Activated T-cell treated with anti-CD3 and anti-CD28 coated beads for 48 hours (primary cell): Measurements from ENCODE around the gene KANSL1.
"Not testable (repeated sequence)": the region's sequence is repeated elsewhere in the genome, so short reads cannot be mapped to it uniquely, and the experiment has no call there.

ENCODE experiments used
- DNase-seq: peaks from one replicate; pipeline ENCODE4 v3.0.0-alpha.2; 2020; ENCODE audit warnings: low read depth

Gene KANSL1

DNA sequence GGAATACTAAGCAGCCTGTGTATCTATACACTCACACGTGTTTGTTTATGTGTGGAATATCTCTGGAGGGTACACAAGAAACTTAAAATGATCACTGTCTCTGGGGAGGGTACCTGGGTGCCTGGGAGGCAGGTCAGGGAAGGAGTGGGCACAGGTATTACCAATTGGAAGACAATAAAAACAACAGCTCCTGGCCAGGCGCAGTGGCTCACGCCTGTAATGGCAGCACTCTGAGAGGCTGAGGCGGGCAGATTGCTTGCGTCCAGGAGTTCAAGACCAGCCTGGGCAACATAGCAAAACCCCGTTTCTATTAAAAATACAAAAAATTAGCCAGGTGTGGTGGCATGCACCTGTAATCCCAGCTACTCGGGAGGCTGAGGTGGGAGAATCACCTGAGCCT, 169.9 kb downstream of the KANSL1 start:
- DNase-seq, result not testable (repeated sequence)

DNA sequence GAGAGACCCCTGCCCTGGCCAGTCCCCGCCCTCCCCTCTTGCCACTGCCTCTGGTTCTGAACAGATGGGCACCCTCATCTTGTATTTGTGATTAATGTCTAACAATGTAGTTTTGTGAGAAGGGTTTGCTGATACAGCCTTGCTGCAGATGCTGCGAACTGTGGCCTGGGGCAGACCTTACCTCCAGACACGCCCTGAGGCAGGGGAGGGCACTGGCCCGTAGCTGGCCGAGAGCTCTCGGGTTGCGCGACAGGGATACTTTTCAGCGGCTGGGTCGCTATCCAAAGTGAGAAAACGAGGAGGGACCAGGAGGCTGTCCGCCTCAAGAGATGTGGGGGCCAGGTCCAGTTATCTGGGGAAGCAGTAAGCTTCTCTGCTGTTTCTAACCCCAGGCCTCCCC, 172.2 kb downstream of the KANSL1 start:
- DNase-seq, result no peak

DNA sequence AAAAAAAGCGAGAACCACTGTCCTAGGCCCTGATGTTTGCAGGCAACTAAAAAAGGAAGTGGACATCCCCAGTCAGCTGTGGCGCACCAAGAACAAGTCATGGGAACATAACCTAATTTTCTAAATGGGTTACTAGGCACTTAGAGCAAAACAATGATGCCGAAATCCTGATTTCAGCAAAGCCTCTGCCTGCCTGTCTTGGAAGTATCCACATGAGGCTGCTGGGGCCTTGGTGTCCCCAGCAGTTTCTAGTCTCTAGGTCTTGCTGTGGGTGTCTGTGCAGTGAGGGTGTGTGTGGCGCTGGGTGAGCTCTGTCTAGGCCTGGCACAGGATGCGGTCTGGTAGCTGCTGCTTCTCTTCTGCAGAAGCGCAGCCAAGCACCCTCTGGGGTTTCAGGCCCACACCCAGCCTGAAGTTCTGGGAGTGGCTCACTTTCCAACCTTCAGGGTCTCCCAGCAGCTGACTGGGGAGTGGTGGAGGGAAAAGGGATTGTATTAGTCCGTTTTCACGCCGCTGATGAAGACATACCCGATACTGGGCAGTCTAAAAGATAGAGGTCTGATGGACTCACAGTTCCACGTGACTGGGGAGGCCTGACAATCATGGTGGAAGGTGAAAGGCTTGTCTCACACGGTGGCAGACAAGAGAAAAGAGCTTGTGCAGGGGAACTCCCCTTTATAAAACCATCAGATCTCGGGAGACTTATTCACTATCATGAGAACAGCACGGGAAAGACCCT, 173.0 kb downstream of the KANSL1 start:
- peak; percentile 36 for DNase-seq

DNA sequence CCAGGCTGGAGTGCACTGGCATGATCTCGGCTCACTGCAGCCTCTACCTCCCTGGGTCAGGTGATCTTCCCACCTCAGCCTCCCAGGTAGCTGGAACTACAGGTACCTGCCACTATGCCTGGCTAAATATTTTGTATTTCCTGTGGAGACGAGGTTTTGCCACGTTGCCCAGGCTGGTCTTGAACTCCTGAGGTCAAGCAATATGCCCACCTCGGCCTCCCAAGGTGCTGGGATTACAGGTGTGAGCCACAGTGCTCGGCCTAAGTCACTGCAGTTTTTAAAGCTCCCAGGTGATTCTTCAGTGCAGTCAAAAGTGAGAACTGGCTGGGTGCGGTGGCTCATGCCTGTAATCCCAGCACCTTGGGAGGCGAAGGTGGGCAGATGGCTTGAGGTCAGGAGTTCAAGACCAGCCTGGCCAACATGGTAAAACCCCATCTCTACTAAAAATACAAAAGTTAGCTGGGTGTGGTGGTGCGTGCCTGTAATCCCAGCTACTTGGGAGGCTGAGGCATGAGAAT, 173.8 kb downstream of the KANSL1 start:
- not testable (repeated sequence) for DNase-seq

DNA sequence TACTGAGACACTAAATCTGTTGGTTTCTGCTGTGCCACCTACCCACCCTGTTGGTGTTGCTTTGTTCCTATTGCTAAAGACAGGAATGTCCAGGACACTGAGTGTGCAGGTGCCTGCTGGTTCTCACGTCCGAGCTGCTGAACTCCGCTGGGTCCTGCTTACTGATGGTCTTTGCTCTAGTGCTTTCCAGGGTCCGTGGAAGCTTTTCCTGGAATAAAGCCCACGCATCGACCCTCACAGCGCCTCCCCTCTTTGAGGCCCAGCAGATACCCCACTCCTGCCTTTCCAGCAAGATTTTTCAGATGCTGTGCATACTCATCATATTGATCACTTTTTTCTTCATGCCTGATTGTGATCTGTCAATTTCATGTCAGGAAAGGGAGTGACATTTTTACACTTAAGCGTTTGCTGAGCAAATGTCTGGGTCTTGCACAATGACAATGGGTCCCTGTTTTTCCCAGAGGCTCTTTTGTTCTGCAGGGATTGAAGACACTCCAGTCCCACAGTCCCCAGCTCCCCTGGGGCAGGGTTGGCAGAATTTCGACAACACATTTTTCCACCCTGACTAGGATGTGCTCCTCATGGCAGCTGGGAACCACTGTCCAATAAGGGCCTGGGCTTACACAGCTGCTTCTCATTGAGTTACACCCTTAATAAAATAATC, 179.6 kb downstream of the KANSL1 start:
- no peak for DNase-seq

DNA sequence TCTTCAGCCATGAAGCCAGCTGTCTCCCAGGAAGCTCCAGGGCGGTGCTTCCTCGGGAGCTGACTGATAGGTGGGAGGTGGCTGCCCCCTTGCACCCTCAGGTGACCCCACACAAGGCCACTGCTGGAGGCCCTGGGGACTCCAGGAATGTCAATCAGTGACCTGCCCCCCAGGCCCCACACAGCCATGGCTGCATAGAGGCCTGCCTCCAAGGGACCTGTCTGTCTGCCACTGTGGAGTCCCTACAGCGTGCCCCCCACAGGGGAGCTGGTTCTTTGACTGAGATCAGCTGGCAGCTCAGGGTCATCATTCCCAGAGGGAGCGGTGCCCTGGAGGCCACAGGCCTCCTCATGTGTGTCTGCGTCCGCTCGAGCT, 180.1 kb downstream of the KANSL1 start:
- no peak for DNase-seq

DNA sequence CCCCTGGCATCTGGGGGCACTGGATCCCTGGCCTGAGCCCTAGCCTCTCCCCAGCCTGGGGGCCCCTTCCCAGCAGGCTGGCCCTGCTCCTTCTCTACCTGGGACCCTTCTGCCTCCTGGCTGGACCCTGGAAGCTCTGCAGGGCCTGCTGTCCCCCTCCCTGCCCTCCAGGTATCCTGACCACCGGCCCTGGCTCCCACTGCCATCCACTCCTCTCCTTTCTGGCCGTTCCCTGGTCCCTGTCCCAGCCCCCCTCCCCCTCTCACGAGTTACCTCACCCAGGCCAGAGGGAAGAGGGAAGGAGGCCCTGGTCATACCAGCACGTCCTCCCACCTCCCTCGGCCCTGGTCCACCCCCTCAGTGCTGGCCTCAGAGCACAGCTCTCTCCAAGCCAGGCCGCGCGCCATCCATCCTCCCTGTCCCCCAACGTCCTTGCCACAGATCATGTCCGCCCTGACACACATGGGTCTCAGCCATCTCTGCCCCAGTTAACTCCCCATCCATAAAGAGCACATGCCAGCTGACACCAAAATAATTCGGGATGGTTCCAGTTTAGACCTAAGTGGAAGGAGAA, 180.6 kb downstream of the KANSL1 start:
- no peak for DNase-seq

DNA sequence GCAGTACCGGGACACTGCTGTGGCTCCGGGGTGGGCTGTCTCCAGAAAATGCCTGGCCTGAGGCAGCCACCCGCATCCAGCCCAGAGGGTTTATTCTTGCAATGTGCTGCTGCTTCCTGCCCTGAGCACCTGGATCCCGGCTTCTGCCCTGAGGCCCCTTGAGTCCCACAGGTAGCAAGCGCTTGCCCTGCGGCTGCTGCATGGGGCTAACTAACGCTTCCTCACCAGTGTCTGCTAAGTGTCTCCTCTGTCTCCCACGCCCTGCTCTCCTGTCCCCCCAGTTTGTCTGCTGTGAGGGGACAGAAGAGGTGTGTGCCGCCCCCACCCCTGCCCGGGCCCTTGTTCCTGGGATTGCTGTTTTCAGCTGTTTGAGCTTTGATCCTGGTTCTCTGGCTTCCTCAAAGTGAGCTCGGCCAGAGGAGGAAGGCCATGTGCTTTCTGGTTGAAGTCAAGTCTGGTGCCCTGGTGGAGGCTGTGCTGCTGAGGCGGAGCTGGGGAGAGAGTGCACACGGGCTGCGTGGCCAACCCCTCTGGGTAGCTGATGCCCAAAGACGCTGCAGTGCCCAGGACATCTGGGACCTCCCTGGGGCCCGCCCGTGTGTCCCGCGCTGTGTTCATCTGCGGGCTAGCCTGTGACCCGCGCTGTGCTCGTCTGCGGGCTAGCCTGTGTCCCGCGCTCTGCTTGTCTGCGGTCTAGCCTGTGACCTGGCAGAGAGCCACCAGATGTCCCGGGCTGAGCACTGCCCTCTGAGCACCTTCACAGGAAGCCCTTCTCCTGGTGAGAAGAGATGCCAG, 181.3 kb downstream of the KANSL1 start:
- no peak for DNase-seq

DNA sequence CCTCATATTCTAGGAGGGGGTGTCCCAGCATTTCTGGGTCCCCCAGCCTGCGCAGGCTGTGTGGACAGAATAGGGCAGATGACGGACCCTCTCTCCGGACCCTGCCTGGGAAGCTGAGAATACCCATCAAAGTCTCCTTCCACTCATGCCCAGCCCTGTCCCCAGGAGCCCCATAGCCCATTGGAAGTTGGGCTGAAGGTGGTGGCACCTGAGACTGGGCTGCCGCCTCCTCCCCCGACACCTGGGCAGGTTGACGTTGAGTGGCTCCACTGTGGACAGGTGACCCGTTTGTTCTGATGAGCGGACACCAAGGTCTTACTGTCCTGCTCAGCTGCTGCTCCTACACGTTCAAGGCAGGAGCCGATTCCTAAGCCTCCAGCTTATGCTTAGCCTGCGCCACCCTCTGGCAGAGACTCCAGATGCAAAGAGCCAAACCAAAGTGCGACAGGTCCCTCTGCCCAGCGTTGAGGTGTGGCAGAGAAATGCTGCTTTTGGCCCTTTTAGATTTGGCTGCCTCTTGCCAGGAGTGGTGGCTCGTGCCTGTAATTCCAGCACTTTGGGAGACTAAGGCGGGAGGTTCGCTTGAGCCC, 182.5 kb downstream of the KANSL1 start:
- no peak for DNase-seq

DNA sequence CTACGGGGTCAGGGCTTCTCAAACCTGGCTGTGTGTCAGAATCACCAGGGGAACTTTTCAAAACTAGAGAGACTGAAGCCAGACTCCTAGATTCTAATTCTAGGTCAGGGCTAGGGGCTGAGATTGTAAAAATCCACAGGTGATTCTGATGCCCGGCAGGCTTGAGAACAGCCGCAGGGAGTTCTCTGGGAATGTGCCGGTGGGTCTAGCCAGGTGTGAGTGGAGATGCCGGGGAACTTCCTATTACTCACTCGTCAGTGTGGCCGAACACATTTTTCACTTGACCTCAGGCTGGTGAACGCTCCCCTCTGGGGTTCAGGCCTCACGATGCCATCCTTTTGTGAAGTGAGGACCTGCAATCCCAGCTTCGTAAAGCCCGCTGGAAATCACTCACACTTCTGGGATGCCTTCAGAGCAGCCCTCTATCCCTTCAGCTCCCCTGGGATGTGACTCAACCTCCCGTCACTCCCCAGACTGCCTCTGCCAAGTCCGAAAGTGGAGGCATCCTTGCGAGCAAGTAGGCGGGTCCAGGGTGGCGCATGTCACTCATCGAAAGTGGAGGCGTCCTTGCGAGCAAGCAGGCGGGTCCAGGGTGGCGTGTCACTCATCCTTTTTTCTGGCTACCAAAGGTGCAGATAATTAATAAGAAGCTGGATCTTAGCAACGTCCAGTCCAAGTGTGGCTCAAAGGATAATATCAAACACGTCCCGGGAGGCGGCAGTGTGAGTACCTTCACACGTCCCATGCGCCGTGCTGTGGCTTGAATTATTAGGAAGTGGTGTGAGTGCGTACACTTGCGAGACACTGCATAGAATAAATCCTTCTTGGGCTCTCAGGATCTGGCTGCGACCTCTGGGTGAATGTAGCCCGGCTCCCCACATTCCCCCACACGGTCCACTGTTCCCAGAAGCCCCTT, 183.3 kb downstream of the KANSL1 start:
- no peak for DNase-seq

DNA sequence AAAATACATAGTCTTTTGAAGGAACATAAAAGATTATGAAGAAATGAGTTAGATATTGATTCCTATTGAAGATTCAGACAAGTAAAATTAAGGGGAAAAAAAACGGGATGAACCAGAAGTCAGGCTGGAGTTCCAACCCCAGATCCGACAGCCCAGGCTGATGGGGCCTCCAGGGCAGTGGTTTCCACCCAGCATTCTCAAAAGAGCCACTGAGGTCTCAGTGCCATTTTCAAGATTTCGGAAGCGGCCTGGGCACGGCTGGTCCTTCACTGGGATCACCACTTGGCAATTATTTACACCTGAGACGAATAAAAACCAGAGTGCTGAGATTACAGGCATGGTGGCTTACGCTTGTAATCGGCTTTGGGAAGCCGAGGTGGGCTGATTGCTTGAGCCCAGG, 184.6 kb downstream of the KANSL1 start:
- no peak for DNase-seq

DNA sequence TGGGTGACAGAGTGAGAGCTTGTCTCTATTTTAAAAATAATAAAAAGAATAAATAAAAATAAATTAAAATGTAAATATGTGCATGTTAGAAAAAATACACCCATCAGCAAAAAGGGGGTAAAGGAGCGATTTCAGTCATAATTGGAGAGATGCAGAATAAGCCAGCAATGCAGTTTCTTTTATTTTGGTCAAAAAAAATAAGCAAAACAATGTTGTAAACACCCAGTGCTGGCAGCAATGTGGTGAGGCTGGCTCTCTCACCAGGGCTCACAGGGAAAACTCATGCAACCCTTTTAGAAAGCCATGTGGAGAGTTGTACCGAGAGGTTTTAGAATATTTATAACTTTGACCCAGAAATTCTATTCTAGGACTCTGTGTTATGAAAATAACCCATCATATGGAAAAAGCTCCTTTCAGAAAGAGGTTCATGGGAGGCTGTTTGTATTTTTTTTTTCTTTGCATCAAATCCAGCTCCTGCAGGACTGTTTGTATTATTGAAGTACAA, 185.7 kb downstream of the KANSL1 start:
- DNase-seq, result no peak

DNA sequence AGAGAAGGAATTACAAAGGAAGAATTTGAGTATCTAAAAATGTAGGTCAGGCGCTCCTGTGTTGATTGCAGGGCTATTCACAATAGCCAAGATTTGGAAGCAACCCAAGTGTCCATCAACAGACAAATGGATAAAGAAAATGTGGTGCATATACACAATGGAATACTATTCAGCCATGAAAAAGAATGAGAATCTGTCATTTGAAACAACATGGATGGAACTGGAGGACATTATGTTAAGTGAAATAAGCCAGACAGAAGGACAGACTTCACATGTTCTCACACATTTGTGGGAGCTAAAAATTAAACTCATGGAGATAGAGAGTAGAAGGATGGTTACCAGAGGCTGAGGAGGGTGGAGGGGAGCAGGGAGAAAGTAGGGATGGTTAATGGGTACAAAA, 187.1 kb downstream of the KANSL1 start:
- DNase-seq, result not testable (repeated sequence)

DNA sequence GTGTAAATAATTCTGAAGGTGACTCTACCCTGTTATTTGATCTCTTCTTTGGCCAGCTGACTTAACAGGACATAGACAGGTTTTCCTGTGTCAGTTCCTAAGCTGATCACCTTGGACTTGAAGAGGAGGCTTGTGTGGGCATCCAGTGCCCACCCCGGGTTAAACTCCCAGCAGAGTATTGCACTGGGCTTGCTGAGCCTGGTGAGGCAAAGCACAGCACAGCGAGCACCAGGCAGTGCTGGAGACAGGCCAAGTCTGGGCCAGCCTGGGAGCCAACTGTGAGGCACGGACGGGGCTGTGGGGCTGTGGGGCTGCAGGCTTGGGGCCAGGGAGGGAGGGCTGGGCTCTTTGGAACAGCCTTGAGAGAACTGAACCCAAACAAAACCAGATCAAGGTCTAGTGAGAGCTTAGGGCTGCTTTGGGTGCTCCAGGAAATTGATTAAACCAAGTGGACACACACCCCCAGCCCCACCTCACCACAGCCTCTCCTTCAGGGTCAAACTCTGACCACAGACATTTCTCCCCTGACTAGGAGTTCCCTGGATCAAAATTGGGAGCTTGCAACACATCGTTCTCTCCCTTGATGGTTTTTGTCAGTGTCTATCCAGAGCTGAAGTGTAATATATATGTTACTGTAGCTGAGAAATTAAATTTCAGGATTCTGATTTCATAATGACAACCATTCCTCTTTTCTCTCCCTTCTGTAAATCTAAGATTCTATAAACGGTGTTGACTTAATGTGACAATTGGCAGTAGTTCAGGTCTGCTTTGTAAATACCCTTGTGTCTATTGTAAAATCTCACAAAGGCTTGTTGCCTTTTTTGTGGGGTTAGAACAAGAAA, 189.1 kb downstream of the KANSL1 start:
- no peak for DNase-seq

DNA sequence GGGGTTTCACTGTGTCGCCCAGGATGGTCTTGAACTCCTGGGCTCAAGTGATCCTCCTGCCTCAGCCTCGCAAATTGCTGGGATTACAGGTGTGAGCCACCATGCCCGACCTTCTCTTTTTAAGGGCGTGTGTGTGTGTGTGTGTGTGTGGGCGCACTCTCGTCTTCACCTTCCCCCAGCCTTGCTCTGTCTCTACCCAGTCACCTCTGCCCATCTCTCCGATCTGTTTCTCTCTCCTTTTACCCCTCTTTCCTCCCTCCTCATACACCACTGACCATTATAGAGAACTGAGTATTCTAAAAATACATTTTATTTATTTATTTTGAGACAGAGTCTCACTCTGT, 190.3 kb downstream of the KANSL1 start:
- DNase-seq, result no peak

DNA sequence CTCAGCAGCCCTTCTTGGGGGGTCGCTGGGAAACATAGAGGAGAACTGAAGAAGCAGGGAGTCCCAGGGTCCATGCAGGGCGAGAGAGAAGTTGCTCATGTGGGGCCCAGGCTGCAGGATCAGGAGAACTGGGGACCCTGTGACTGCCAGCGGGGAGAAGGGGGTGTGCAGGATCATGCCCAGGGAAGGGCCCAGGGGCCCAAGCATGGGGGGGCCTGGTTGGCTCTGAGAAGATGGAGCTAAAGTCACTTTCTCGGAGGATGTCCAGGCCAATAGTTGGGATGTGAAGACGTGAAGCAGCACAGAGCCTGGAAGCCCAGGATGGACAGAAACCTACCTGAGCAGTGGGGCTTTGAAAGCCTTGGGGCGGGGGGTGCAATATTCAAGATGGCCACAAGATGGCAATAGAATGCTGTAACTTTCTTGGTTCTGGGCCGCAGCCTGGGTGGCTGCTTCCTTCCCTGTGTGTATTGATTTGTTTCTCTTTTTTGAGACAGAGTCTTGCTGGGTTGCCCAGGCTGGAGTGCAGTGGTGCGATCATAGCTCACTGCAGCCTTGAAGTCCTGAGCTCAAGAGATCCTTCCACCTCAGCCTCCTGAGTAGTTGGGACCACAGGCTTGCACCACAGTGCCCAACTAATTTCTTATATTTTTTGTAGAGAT, 190.8 kb downstream of the KANSL1 start:
- peak; percentile 59 for DNase-seq

DNA sequence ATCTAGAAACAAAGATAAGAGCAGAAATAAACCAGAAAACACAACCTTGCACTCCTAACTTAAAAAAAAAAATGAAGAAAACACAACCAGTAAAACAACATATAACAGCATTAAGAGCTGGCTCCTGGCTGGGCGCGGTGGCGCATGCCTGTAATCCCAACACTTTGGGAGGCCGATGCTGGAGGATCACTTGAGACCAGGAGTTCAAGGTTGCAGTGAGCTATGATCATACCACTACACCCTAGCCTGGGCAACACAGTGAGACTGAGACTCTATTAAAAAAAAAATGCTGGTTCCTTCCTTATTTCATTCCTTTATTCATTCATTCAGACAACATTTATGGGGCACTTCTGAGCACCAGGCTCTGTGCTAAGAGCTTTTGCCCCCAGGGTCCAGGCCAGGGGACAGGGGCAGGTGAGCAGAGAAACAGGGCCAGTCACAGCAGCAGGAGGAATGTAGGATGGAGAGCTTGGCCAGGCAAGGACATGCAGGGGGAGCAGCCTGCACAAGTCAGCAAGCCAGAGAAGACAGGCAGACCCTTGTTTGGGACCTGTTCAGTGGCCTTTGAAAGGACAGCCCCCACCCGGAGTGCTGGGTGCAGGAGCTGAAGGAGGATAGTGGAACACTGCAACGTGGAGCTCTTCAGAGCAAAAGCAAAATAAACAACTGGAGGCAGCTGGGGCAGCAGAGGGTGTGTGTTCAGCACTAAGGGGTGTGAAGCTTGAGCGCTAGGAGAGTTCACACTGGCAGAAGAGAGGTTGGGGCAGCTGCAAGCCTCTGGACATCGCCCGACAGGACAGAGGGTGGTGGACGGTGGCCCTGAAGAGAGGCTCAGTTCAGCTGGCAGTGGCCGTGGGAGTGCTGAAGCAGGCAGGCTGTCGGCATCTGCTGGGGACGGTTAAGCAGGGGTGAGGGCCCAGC, 191.6 kb downstream of the KANSL1 start:
- no peak for DNase-seq

DNA sequence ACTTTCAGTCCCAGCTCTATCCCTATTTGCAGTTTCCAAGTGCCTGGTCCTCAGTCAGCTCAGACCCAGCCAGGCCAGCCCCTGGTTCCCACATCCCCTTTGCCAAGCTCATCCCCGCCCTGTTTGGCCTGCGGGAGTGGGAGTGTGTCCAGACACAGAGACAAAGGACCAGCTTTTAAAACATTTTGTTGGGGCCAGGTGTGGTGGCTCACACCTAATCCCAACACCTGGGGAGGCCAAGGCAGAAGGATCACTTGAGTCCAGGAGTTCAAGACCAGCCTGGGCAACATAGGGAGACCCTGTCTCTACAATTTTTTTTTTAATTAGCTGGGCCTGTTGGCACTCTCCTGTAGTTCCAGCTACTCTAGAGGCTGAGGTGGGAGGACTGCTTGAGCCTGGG, 192.5 kb downstream of the KANSL1 start:
- DNase-seq, result no peak
